Fibroblast of lung (primary cell): ENCODE measurements around the gene VIPAS39. TPM values are rescaled to one million over a fixed set of nuclear protein-coding genes. Genes with fewer than 3 reads are reported as not detected.

Source experiments
- DNase-seq, 2 donors: peaks; one replicate each; pipeline versions ENCODE4 v3.0.0 to v3.0.0-alpha.2; 2010; ENCODE audit warnings: low read depth in 2 of 2
- H2AFZ ChIP-seq: 2 replicates; pipeline ENCODE4 v1.5.1; 2012; ENCODE audit warnings: low read length, control low read depth, inconsistent platforms
- H3K27ac ChIP-seq: 2 replicates; pipeline ENCODE4 v1.5.1; 2011; ENCODE audit warnings: low read length, control low read depth; ENCODE audit not compliant: insufficient read depth
- H3K27me3 ChIP-seq: 2 replicates; pipeline ENCODE4 v1.5.1; 2011; ENCODE audit warnings: mild to moderate bottlenecking, low read length; ENCODE audit not compliant: control insufficient read depth, insufficient read depth
- H3K36me3 ChIP-seq: 2 replicates; pipeline ENCODE4 v1.5.1; 2011; ENCODE audit warnings: low read length; ENCODE audit not compliant: control insufficient read depth, insufficient read depth
- H3K4me1 ChIP-seq: 2 replicates; pipeline ENCODE4 v1.5.1; 2011; ENCODE audit warnings: low read length; ENCODE audit not compliant: control insufficient read depth, insufficient read depth; ENCODE audit errors: extremely low read depth
- H3K4me2 ChIP-seq: 2 replicates; pipeline ENCODE4 v1.5.1; 2011; ENCODE audit warnings: low read length, control low read depth; ENCODE audit not compliant: insufficient read depth; ENCODE audit errors: extremely low read depth
- H3K4me3 ChIP-seq, 4 experiments: fragments of 200-600 bp in 1 of 4; sonication (generic) in 1 of 4; replicated peaks in 1 of 4; 2 replicates each; pipeline ENCODE4 v1.5.1; 2011 to 2016; ENCODE audit warnings: low read length in 4 of 4, low read depth in 3 of 4, mild to moderate bottlenecking in 3 of 4, control low read depth in 2 of 4, inconsistent platforms in 1 of 4, mixed read lengths in 1 of 4; ENCODE audit not compliant: insufficient read depth in 1 of 4; ENCODE audit errors: control extremely low read depth in 1 of 4
- H3K79me2 ChIP-seq: 2 replicates; pipeline ENCODE4 v1.5.1; 2012; ENCODE audit warnings: mild to moderate bottlenecking, low read length, inconsistent platforms; ENCODE audit not compliant: control insufficient read depth, insufficient read depth
- H3K9ac ChIP-seq: 2 replicates; pipeline ENCODE4 v1.5.1; 2011; ENCODE audit warnings: mild to moderate bottlenecking, low read length, control low read depth; ENCODE audit not compliant: insufficient read depth
- H3K9me3 ChIP-seq: 2 replicates; pipeline ENCODE4 v1.5.1; 2012; ENCODE audit warnings: low read depth, low read length; ENCODE audit not compliant: control insufficient read depth, insufficient read depth
- H4K20me1 ChIP-seq: 2 replicates; pipeline ENCODE4 v1.5.1; 2011; ENCODE audit warnings: low read length; ENCODE audit not compliant: control insufficient read depth, insufficient read depth; ENCODE audit errors: extremely low read depth
- CTCF ChIP-seq, 2 donors: IDR thresholded peaks in 1 of 2; conservative IDR thresholded peaks in 1 of 2; 1 replicate in 1 of 2; 2 replicates in 1 of 2; pipeline ENCODE4 v1.5.1; 2011 to 2012; ENCODE audit warnings: low read length in 2 of 2, control low read depth in 1 of 2, inconsistent platforms in 1 of 2, low read depth in 1 of 2, mild to moderate bottlenecking in 1 of 2
- EZH2 ChIP-seq: IDR thresholded peaks from 2 replicates; pipeline ENCODE4 v1.5.1; 2012; ENCODE audit warnings: low read length, control low read depth, mild to moderate bottlenecking; ENCODE audit errors: missing control alignments
- polyA plus RNA-seq, 2 donors: library from polyadenylated mRNA; depleted of rRNA in 1 of 2; stranded (reverse) in 1 of 2; unstranded in 1 of 2; fragments of >200 nt; gene quantifications; 2 replicates each; pipeline ENCODE4 v1.2.1, GENCODE V29; 2011 to 2012; ENCODE audit warnings: missing spikeins in 1 of 2
- total RNA-seq: library from RNA; depleted of rRNA; stranded (reverse); fragments of >200 nt; gene quantifications from 2 replicates; pipeline ENCODE4 v1.2.1, GENCODE V29; 2014

Gene VIPAS39
- total and polyA plus RNA-seq, 2 donors (not counting 1 experiment from before 2014, with no cell fraction given), result 28.1 to 28.2 TPM

- Histone ChIP-seq H3K79me2 (no peaks in the 10 kb centered on the region), H3K27me3 (no peaks in the 10 kb centered on the region), H3K27ac (no peak overlapping the region), H3K4me2 (no peak overlapping the region), H2AFZ (no peak overlapping the region), H3K4me3 (no peak overlapping the region), H3K4me1 (no peaks in the 10 kb centered on the region), H3K9ac (no peak overlapping the region), H3K36me3 (no peaks in the 10 kb centered on the region), H3K9me3 (no peaks in the 10 kb centered on the region), H4K20me1 (no peaks in the 10 kb centered on the region)
- TF ChIP-seq EZH2 (no peak), CTCF (conservative IDR thresholded peaks at IDR 0.05 in 1 of 2, IDR thresholded peaks at IDR 0.05 in 1 of 2; ENCODE audit: low read depth in 1 of 2, low read length in 2 of 2) (no peak)
- DNase-seq, result no peak
Observed at GRCh38 chr14:77403768-77404167, 53.6 kb downstream of the VIPAS39 start.

- H4K20me1 ChIP-seq, result no peaks in the 10 kb centered on the region
- no peak overlapping the region for H3K27ac ChIP-seq
- H3K36me3 ChIP-seq, result no peaks in the 10 kb centered on the region
- H3K79me2 ChIP-seq, result no peaks in the 10 kb centered on the region
- no peak overlapping the region for H2AFZ ChIP-seq
- H3K4me2 ChIP-seq, result no peak overlapping the region
- no peak for TF ChIP-seq CTCF (conservative IDR thresholded peaks at IDR 0.05 in 1 of 2, IDR thresholded peaks at IDR 0.05 in 1 of 2; ENCODE audit: low read depth in 1 of 2, low read length in 2 of 2)
- TF ChIP-seq EZH2, result no peak
- no peaks in the 10 kb centered on the region for H3K27me3 ChIP-seq
- H3K4me3 ChIP-seq, result no peak overlapping the region
- H3K4me1 ChIP-seq, result no peaks in the 10 kb centered on the region
- DNase-seq, result no peak
- H3K9ac ChIP-seq, result no peak overlapping the region
- H3K9me3 ChIP-seq, result no peaks in the 10 kb centered on the region
Observed at GRCh38 chr14:77400216-77400615, 57.2 kb downstream of the VIPAS39 start.

GRCh38 chr14:77390188-77390587, 67.2 kb downstream of the VIPAS39 start:
- H3K9ac ChIP-seq, result no peak overlapping the region
- TF ChIP-seq CTCF (conservative IDR thresholded peaks at IDR 0.05 in 1 of 2, IDR thresholded peaks at IDR 0.05 in 1 of 2; ENCODE audit: low read depth in 1 of 2, low read length in 2 of 2) (no peak), EZH2 (no peak)
- no peak overlapping the region for H3K4me2 ChIP-seq
- no peaks in the 10 kb centered on the region for H3K79me2 ChIP-seq
- no peaks in the 10 kb centered on the region for H4K20me1 ChIP-seq
- no peak for DNase-seq
- H3K9me3 ChIP-seq, result no peaks in the 10 kb centered on the region
- no peaks in the 10 kb centered on the region for H3K27me3 ChIP-seq
- H3K36me3 ChIP-seq, result no peaks in the 10 kb centered on the region
- H3K4me3 ChIP-seq, result no peak overlapping the region
- H3K4me1 ChIP-seq, result no peaks in the 10 kb centered on the region
- no peak overlapping the region for H3K27ac ChIP-seq
- H2AFZ ChIP-seq, result no peak overlapping the region
